Bronchial epithelial cell (primary cell): Measurements from ENCODE around the gene AGPS. TPM values are rescaled to one million over a fixed set of nuclear protein-coding genes. Genes with fewer than 3 reads are reported as not detected.
"Not testable (repeated sequence)": the region's sequence is repeated elsewhere in the genome, so short reads cannot be mapped to it uniquely, and the experiment has no call there.

Source experiments
- DNase-seq: peaks from one replicate; pipeline ENCODE4 v3.0.0-alpha.2; 2010; ENCODE audit warnings: low read depth
- FAIRE-seq: peaks from 2 replicates; lab custom pipeline; 2011; peaks lifted over from hg19 to GRCh38; lab: Jason Lieb, UNC
- H3K27me3 ChIP-seq: 2 replicates; pipeline ENCODE4 v1.5.1; 2011; ENCODE audit warnings: low read length; ENCODE audit not compliant: control insufficient read depth, insufficient read depth
- H3K36me3 ChIP-seq: 2 replicates; pipeline ENCODE4 v1.5.1; 2011; ENCODE audit warnings: low read length; ENCODE audit not compliant: control insufficient read depth, insufficient read depth
- H3K4me3 ChIP-seq: 2 replicates; pipeline ENCODE4 v1.5.1; 2011; ENCODE audit warnings: mild to moderate bottlenecking, low read depth, low read length, control low read depth
- total RNA-seq: library from RNA; depleted of rRNA; stranded (reverse); fragments of >200 nt; gene quantifications from 2 replicates; pipeline ENCODE4 v1.2.1, GENCODE V29; 2014
- TF ChIP-seq, protein P1 (sequence below): IDR thresholded peaks from 2 replicates; pipeline ENCODE4 v1.5.1; 2011; ENCODE audit warnings: mild to moderate bottlenecking, moderate library complexity, low read length, control low read depth, inconsistent platforms; ENCODE audit not compliant: insufficient read depth, severe bottlenecking

AGPS gene
- total RNA-seq, 1 donor from 2014 or later = 34.8 TPM

DNA sequence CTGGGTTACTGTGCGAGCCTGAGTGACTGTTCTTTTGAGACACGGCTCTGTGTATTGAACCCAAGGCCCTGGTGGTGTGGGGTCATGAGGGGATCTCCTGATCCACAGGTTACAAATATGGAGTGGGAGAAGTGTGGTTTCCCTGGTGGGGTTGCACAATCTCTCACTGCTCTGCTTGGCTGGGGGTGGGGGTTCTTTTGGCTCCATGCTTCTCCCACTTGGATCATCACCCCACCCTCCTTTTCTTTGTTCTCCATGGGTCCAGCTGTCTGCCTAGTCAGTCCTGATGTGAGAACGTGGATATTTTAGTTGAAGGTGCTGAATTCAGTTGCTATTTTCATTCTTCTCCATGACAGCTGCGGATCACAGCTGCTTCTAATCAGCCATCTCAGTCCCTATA, 37.8 kb downstream of the AGPS start:
- TF ChIP-seq, protein P1, sequence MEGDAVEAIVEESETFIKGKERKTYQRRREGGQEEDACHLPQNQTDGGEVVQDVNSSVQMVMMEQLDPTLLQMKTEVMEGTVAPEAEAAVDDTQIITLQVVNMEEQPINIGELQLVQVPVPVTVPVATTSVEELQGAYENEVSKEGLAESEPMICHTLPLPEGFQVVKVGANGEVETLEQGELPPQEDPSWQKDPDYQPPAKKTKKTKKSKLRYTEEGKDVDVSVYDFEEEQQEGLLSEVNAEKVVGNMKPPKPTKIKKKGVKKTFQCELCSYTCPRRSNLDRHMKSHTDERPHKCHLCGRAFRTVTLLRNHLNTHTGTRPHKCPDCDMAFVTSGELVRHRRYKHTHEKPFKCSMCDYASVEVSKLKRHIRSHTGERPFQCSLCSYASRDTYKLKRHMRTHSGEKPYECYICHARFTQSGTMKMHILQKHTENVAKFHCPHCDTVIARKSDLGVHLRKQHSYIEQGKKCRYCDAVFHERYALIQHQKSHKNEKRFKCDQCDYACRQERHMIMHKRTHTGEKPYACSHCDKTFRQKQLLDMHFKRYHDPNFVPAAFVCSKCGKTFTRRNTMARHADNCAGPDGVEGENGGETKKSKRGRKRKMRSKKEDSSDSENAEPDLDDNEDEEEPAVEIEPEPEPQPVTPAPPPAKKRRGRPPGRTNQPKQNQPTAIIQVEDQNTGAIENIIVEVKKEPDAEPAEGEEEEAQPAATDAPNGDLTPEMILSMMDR = no peak
- DNase-seq (no peak), FAIRE-seq (no peak)
- Histone ChIP-seq H3K36me3 (peaks cover 4% of the 10 kb centered on the region), H3K27me3 (no peaks in the 10 kb centered on the region), H3K4me3 (no peak overlapping the region)

DNA sequence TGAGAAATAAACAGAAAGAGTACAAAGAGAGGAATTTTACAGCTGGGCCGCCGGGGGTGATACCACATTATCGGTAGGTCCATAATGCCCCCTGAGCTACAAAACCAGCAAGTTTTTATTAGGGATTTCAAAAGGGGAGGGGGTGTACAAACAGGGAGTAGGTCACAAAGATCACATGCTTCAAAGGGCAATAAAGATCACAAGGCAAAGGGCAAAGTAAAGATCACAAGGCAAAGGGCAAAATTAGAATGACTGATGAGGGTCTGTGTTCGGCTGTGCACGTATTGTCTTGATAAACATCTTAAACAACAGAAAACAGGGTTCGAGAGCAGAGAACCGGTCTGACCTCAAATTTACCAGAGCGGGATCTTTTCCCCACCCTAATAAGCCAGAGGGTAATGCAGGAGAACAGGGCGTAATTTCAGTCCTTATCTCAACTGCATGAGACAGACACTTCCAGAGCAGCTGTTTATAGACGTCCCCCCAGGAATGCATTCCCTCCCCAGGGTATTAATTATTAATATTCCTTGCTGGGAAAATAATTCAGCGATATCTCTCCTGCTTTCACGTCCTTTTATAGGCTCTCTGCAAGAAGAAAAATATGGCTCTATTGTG, 38.6 kb downstream of the AGPS start:
- not testable (repeated sequence) for FAIRE-seq, DNase-seq, H3K4me3 ChIP-seq, H3K27me3 ChIP-seq, H3K36me3 ChIP-seq

DNA sequence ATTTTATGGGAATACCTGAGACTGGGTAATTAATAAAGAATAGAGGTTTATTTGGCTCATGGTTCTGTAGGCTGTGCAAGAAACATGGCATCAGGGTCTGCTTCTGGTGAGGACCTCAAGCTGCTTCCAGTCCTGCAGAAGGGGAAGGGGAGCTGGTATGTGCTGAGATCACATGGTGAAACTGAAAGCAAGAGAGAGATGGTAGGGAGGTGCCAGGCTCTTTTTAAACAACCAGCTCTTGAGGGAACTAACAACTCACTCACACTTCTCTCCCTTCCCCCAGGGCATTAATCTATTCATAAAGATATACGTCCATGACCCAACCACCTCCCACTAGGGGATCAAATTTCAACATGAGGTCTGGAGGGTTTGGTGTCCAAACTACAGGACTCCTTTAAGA, 40.1 kb downstream of the AGPS start:
- DNase-seq (no peak), FAIRE-seq (no peak)
- H3K36me3 ChIP-seq = peaks cover 4% of the 10 kb centered on the region
- H3K27me3 ChIP-seq = no peaks in the 10 kb centered on the region
- TF ChIP-seq, protein P1 = no peak
- H3K4me3 ChIP-seq = no peak overlapping the region

DNA sequence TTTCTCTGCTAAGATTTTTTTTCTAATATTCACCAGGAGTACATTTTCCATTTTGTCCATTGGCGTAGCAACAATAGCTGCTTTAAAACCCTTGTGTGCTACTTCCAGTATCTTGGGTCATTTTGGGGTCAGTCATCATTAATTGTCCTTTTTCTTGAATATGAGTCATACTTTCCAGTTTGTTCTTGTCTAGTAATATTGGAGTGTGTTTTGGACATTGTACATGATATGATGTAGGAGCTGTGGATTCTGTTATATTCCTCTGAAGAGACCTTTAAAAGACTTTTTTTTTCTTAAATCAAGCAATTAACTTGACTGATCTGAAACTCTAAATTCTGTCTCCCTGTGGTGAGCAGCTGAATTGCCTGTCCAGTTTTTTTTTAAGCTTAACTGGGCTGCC, 40.8 kb downstream of the AGPS start:
- H3K27me3 ChIP-seq = no peaks in the 10 kb centered on the region
- H3K36me3 ChIP-seq = peaks cover 4% of the 10 kb centered on the region
- FAIRE-seq (no peak), DNase-seq (peak; percentile 31)
- no peak overlapping the region for H3K4me3 ChIP-seq
- TF ChIP-seq, protein P1 = no peak

DNA sequence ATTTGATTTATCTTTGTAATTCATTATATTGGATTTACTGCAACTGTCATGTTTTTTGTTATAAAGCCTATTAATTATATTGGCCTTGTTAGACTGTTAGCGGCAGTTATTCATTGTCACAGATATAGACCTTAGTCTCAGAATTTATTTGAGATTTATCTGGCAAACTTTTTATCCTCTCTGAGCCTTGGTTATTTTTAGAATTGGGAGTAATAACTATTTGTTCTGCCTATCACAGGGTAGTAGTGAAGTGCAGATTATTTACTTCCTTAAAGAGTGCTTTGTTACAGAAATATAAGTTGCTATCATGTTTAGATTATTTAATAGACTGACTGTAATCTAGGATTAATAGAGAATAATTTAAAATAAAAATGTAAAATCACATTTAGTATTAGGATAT, 41.9 kb downstream of the AGPS start:
- no peak for FAIRE-seq
- no peak for DNase-seq
- TF ChIP-seq, protein P1 = no peak
- Histone ChIP-seq H3K27me3 (no peaks in the 10 kb centered on the region), H3K4me3 (no peak overlapping the region), H3K36me3 (peaks cover 2% of the 10 kb centered on the region)

DNA sequence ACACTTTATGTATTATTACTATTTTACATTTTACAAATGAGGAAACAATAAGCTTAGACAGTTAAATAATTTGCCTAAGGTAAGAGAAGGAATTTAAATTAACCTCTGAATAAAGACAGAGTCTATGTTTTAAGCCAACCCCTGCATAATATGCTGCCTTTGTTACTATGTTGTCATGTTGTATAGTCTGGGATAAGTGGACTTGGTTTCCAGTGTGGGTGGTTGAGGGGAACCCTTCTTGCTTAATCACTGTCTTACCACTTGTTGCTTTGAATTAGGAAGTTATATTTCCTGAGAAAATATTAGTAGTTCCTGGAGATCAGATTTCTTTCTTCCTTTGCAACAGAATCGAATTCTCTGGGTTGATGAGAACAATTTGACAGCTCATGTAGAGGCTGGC, 52.6 kb downstream of the AGPS start:
- TF ChIP-seq, protein P1 = no peak
- peaks cover 1% of the 10 kb centered on the region for H3K36me3 ChIP-seq
- FAIRE-seq = no peak
- H3K27me3 ChIP-seq = no peaks in the 10 kb centered on the region
- no peak overlapping the region for H3K4me3 ChIP-seq
- DNase-seq = no peak
